Measurements from ENCODE around the gene TGM1.
"Not testable (repeated sequence)": the region's sequence is repeated elsewhere in the genome, so short reads cannot be mapped to it uniquely, and the experiment has no call there.

Gene TGM1

GRCh38 chr14:24255931-24256711, 6.9 kb downstream of the TGM1 start:
- in situ Hi-C loops (cut with HindIII; ENCODE audit: low sequenced_read_pairs), result no loop called here

DNA sequence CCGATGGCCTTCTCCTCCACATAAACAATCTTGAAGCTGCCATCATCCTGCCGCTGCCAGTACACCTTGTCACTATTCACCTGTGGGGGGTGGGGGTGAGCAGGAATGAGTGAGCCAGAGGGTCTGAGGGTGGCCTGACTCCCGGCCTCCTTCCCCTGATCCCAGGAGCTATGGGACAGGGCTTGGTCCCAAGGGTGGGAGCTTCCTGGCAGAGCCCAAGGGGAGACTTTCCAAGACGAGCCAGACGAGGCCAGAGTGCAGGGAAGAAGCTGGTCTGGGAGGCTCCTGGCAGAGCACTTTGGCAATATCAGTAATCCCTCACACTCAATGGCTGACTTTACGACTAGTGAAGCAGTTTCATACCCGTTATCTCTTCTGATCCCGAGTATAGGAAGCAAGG, 7.5 kb downstream of the TGM1 start:
- in situ Hi-C loops (cut with HindIII; ENCODE audit: low sequenced_read_pairs), result no loop called here

DNA sequence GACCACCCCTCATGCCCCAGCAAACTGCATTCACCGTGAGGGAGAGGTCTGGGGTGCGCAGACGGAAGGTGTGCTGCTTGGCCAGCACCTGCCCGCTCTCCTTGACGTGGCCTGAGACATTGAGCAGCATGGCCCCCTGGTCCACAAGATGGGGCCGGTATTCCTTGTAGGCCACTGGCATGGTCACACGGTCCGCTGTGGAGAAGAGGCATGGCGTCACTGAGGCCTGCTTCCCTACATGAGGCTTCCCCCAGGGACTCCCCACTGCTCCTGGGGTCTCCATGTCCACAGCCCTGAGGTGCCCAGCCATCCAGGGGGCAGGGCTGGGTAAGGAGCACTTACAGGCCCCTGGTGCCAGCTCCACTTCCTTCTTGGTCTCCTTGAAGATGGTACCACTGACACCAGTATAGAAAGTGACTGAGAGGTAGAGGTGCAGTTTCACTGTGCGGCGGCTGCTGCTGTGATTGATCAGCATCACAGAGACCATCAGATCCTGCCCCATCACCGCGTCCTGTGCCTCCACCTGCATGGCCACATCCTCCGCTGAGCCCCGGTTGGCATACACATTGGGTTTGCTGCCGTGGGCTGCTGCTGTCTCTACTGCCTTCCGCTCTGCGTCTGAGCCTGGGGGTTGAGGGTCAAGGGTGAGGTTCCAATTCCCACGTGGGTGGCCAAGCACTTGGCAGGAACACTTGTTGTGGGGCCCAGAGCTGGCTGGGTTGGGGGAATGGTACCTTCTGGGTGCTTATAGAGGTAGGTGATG, 8.2 kb downstream of the TGM1 start:
- in situ Hi-C loops (cut with HindIII; ENCODE audit: low sequenced_read_pairs), result no loop called here

- in situ Hi-C loops (cut with HindIII; ENCODE audit: low sequenced_read_pairs), result no loop called here
Measured at GRCh38 chr14:24253936-24254335, 9.0 kb downstream of the TGM1 start.

GRCh38 chr14:24252289-24253124, 10.5 kb downstream of the TGM1 start:
- in situ Hi-C loops (cut with HindIII; ENCODE audit: low sequenced_read_pairs), result no loop called here

GRCh38 chr14:24251880-24252288, 11.1 kb downstream of the TGM1 start:
- in situ Hi-C loops (cut with HindIII; ENCODE audit: low sequenced_read_pairs), result no loop called here

GRCh38 chr14:24250354-24250753, 12.6 kb downstream of the TGM1 start:
- in situ Hi-C loops (cut with HindIII; ENCODE audit: low sequenced_read_pairs), result no loop called here

DNA sequence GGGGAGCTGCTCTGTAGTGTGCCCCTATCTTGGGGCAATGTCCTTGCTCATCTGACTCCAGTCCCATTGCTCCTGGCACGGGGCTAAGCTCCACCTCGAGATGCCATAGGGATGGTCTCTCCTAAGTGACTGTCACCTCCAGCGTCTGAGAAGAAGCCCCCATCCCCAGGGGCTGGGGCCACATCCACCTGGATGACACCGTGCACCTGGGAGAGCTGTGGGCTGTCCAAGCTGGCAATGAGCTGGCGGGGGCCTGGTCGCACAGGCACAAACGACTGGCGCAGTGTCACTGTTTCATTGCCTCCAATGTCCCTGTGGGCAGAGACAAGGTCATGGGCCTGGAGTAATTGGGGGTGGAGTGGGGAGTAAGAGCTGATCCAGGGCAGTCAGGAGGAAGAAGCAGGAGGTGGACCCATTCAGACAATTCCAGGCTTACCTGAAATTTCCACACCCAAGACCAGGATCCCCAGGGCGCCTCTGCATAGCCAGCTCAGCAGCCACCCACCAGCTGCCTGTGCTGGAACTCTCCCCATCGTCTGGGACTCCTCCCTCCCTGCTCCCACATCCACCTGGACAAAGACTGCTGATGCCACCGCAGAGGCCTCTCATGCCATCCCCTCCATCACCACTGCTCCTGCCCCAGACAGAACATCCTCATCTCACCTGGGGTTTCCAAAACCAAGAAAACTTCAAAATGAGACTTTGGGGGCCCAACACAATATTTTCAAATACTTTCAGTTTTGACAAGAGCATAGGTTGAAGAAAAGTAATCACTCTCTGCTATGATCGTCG, 13.6 kb downstream of the TGM1 start:
- in situ Hi-C loops (cut with HindIII; ENCODE audit: low sequenced_read_pairs), result no loop called here

DNA sequence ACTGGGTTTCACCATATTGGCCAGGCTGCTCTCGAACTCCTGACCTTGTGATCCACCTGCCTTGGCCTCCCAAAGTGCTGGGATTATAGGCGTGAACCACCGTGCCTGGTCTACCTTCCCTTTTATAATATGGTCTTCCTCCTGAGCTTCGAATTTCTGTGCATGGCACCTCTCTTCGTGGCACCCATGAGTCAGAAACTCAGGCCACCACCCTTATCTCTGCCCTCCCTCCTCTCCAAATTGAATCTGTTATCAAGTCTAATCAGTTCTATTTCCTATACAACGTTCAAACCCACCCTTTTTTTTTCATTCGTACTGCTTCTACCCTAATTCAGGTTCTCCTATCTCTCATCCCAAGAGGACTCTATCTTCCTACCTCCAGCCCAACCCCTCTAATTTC, 15.6 kb downstream of the TGM1 start:
- in situ Hi-C loops (cut with HindIII; ENCODE audit: low sequenced_read_pairs), result no loop called here

DNA sequence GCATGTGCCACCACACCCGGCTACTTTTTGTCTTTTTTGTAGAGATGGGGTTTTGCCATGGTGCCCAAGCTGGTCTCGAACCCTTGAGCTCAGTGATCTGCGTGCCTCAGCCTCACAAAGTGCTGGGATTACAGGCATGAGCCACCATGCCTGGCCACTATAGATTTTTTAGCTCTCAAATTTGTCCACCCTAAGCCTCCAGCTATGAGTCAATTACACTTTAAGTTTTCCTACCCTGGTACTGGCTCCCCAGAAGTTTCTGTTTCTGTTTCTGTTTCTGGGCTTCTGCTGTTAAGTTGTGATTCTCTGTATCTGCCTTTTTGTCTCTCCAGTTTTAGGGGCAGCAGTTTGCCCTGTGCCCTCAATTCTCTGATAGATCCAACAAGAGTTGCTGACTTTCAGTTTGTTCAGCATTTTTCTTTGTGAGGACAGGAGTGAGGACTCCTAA, 16.2 kb downstream of the TGM1 start:
- in situ Hi-C loops (cut with HindIII; ENCODE audit: low sequenced_read_pairs), result no loop called here

- in situ Hi-C loops (cut with HindIII; ENCODE audit: low sequenced_read_pairs), result not testable (repeated sequence)
Measured at GRCh38 chr14:24245350-24245749, 17.6 kb downstream of the TGM1 start.

DNA sequence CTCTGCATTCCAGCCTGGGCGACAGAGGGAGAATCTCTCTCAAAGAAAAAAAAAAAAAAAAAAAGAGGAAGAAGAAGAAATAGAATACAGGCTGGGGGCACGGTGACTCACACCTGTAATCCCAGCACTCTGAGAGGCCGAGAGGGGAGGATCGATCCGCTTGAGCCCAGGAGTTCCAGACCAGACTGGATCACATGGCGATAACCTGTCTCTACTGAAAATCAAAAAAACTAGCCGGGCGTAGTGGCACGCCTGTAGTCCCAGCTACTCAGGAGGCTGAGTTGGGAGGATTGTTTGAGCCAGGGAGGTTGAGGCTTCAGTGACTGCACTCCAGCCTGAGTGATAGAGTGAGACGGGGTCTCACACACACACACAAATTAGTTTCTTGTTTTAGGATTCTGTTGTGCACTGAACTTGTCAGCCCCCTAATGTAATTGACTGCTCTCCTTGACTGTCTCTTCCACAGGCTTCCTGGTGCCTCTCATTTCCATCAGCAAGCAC, 19.6 kb downstream of the TGM1 start:
- in situ Hi-C loops (cut with HindIII; ENCODE audit: low sequenced_read_pairs), result no loop called here

- in situ Hi-C loops (cut with HindIII; ENCODE audit: low sequenced_read_pairs), result no loop called here
Measured at GRCh38 chr14:24241829-24242443, 21.0 kb downstream of the TGM1 start.

GRCh38 chr14:24240110-24240918, 22.7 kb downstream of the TGM1 start:
- in situ Hi-C loops (cut with HindIII; ENCODE audit: low sequenced_read_pairs), result no loop called here

GRCh38 chr14:24238527-24239037, 24.4 kb downstream of the TGM1 start:
- in situ Hi-C loops (cut with HindIII; ENCODE audit: low sequenced_read_pairs), result no loop called here

DNA sequence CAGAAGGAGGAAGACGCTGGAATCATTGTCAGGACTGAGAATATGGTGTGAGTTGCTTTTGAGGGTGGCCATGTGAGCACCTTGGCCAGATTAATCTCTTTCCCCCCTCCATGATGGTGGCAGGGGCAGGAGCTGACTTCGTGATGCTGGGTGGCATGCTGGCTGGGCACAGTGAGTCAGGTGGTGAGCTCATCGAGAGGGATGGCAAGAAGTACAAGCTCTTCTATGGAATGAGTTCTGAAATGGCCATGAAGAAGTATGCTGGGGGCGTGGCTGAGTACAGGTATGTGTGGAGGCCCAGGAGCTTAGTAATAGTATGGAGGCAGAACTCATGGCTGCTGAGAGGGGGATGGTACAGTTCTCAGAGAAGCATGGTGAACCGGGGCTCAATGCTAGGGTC, 24.9 kb downstream of the TGM1 start:
- in situ Hi-C loops (cut with HindIII; ENCODE audit: low sequenced_read_pairs), result no loop called here

DNA sequence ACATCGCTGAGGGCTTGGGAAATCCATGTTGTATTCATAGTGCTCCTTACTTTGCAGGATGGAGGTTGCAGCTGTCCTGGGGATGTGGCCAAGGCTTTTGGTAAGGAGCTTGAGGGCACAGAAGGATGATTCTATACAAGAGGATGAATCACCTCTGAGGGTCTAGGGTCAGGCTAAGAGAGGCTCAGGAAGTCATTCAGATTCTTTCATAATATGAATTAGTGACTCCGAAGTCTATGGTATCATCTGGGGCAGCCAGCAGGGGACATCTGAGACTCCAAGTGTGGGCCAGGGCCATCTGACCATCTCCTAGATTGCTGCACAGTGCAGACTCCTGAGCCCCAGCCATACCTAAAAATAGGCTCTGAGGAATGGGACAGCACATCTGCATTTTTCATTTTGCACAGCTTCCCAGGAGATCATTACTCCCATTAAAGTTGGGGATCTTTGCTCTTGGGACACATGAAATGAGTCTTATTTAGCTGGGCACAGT, 25.5 kb downstream of the TGM1 start:
- in situ Hi-C loops (cut with HindIII; ENCODE audit: low sequenced_read_pairs), result no loop called here

GRCh38 chr14:24236689-24237462, 26.1 kb downstream of the TGM1 start:
- in situ Hi-C loops (cut with HindIII; ENCODE audit: low sequenced_read_pairs), result no loop called here

All from DLD1 (cell line).